Stimulated activated CD4-positive, alpha-beta T cell treated with anti-CD3 and anti-CD28 coated beads, TNF-alpha, amount 100 ng/mL, for 24 hours (primary cell): Measurements from ENCODE around the gene CEP295NL.
A peak's percentile ranks its signal among the peaks of the same experiment; 100 is the strongest.

ENCODE experiments used
- DNase-seq, 3 experiments: peaks; one replicate each; pipeline ENCODE4 v3.0.0-alpha.2; 2020; ENCODE audit warnings: low read depth in 3 of 3

CEP295NL gene

DNA sequence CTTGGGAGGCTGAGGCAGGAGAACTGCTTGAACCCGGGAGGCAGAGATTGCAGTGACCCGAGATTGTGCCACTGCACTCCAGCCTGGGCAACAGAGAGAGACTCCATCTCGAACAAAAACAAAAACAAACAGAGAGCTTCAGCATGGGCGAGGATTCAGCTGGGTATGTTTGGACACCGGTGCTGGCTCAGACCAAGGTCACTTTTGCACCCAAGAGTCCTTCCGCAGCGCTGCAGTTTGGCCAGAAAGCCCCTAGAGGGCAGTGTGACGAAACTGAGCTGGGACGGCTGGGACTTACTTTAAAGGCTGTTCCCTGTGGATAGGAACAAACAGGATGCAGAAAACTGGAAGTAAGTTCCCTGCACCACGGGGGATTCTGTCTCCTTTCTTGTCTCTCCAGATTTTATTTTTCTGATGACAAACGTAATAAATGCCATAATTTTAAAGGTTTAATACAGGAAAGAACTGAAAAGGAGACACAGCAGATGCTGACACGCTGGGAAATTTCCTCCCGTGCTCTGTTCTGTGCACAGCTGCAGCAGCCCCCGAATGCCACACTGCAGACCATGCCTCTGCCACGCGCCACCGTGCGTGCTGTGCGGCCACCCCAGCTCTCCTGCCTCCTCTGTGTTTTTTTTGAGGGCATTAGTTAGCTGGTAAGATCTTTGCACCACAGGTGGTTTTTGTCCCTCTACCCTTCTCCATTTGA lies 37.2 kb downstream of the CEP295NL start:
- peak; percentile 8 to 63 (median 42) for DNase-seq

DNA sequence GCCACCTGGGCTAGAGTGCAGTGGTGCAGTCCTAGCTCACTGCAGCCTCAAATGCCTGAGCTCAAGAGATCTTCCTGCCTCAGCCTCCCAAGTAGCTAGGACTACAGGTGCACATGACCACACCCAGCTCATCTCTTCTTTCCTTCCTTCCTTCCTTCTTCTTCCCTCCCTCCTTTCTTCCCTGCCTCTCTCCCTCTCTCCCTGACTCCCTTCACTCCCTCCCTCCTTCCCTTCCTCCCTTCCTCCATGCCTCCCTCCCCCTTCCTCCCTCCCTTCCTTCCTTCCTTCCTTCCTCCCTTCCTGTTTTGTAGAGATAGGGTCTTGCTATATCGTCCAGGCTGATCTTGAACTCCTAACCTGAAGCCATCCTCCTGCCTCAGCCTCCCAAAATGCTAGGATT lies 38.9 kb downstream of the CEP295NL start:
- DNase-seq: no peak

DNA sequence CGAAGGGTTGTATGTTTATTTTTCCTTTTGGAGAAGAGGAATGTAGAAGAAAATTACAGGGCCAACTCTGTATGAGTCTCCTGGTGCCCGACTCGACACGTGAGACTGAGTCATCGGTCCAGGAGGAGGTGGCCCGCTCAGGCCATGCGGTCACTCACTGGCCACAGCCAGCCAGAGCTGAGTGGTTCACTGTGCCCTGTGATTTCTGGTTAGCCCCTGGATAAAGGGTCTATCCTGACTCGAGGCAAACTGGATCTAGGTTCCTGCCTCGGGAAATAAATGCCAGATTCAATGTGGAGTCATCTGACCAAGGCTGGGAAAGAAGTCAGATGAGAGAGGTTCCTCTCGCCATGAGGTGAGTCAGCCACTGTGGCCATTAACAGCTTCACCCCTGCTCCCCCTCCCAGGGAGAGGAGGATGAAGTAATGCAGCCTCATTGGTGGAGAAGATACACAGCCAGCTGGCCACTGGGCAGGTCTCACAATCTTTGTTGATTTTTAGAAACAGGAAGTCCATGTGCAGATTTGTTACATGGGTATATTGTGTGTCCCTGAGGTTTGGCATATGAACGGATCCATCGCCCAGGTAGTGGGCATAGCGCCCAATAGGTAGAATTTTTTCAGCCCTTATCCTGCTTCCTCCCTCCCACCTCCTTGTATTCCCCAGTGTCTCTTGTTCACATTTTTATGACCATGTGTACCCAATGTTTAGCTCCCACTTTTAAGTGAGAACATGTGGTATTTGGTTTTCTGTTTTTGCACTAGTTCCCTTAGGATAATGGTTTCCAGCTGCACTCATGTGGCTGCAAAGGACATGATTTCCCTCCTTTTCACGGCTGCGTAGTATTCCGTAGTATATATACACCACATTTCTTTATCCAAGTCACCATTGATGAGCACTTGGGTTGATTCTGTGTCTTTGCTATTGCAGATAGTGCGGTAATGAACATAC lies 40.7 kb downstream of the CEP295NL start:
- no peak for DNase-seq

DNA sequence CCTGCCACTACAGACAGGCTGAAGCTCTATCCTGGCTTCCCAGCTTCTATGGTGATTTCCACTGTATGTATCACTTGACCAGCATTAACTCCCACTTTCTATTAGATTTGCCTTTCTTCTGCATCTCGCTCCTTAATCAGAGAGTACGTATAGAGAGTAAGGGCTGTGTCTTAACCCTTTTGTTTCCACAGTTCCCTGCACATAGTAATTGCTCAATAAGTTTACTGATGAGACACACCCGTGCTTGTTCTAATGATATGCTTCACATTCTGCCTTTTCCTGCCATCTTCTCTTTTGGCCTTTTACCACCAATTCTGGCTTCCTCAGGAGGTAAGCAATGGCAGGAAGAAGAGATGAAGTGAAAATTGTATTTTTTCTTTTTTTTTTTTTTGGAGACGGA lies 41.8 kb downstream of the CEP295NL start:
- DNase-seq: no peak

DNA sequence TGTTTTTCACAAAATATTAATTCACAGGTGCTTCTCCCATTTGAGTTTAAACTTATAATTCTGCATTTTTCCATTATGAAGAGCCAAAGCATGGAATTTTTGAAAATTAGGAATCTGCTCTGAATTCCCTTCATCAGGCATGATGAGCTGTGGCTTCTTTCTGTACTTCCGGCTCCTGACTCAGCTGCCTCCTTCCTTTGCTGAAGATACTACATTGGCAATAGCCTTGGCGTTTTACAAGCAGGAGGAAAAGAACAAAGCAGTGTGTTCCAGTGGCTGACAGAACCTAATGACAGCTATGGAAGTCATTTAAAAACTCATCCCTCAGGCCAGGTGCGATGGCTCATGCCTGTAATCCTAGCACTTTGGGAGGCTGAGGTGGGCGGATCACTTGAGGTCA lies 44.0 kb downstream of the CEP295NL start:
- DNase-seq: no peak

DNA sequence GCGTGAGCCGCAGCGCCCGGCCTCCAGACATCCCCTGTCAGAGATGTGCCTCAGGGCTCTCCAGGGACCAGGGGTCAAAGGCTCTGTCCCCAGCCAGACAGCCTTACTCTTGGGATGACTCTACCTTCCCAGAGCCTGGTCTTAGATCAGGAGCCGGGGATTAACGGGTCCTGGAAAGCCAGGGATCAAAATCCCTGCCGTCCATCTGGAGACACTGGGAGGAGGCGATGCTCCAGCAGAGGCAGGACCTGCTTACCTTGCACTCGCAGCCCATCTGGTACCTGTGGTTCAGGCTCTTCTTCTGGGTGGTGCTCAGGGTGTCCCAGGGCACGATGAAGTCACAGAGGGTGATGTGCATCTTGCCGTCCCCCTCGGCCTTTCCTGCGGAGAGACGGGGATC lies 45.7 kb downstream of the CEP295NL start:
- no peak for DNase-seq

DNA sequence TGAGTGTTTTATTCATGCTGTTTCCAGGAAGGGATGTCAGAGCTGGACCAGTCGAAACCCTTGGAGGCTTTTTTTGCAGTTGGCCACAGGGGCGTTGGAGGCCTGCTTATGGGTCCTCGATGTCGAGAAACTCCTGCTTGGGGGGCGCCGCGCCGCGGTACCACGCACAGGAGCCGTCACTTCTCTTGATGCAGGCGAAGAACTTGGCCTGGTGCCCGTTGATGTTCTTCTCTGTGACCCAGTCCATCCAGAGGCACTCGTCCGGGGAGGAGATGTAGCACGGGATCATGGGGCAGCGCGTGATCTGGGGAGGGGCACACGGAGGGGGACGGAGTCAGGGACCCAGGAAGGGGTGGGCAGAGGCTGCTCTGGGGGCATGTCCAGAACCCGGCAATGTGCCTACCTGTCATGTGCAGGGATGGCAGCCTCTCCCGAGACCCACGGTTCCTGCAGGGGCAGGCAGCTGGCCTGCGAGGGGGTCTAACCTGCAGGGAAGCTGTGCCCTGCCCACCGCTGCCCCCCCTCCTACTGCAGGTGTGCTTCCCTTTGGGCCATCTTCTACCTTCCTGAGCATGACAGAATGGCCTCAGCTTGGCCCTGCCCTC lies 47.3 kb downstream of the CEP295NL start:
- DNase-seq: no peak

DNA sequence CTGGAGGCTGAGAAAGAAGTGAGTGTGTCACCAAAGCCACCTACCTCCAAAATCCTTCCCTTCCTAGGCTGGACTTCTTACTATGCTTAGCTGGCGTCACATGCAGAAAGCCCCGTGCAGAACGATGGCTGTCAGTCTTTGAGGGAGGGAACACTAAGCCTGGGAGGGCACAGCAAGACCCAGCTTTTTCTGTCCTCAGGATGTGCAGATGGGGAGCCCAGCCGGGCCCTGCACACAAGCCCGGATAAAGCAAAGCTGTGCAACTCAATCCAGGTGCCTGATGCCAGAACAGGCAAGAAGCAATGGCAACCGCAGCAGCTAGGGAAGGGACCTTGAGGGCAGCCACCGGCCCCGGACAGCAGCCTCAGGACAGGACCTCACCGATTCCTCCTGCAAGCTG lies 48.5 kb downstream of the CEP295NL start:
- DNase-seq: no peak

DNA sequence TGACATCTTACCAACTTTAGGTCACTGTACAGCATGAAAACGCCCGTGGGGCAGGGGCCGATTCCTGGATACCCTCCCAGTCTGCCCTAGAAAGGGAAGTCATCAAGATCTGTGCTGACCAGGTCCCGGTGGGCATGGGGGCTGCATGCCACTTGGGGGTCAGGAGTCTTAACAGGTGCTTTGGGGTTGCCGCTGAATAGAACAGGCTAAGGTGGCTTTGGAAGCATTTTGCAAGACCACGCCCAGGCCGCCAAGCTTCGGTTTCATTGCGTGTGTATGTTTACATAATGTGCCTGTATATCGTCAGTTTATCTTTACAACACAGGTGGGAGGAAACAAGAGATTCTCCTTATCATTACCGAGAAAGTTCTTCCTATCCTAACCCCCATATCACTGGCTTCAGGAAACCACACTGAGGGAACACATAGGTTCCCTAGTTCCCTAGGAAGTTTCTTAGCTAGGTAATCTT lies 49.0 kb downstream of the CEP295NL start:
- no peak for DNase-seq

DNA sequence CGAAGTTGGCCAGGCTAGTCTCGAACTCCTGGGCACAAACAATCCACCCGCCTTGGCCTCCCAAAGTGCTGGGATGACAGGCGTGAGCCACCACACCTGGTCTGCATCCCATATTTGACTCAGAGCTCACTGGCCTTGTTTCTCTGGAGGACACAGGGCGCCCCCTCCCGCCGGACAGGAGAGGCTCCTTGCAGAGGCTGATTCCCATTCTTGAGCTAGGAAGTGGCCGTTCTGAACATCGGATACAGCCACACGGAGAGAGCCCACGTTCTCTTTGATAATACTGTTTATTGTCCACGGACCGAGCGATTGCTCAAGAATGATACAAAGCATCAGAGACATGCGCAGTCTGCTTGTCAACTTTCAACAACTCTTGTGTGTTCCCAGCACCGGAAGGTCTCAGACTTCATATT lies 50.3 kb downstream of the CEP295NL start:
- DNase-seq: no peak

DNA sequence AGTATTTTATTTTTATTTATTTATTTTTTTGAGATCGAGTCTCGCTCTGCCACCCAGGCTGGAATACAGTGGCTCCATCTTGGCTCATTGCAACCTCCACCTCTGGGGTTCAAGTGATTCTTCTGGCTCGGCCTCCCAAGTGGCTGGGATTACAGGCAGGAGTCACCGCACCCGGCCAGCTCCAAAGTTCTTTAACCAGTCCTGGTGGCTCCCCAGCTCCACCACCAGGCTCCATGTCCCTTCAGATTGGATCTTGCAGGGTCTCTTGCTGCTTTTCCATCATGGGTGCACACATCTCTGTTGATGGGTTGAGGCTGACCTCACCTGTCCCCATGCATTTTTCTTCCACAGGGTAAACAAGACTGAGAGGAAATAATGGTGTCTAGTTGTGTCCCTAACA lies 54.0 kb downstream of the CEP295NL start:
- no peak for DNase-seq

DNA sequence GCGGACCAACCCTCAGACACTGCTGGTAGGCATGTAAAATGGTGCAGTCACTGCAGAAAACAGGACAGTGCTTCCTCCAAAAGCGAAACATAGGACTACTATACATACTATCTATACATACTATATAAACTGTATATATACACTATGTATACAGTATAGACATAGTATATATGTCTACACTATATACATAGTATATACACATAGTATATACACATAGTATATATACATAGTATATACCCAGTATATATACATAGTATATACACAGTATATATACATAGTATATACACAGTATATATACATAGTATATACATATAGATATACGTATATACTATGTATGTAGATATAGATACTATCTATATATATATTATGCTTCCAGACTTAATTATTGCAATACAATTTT lies 55.9 kb downstream of the CEP295NL start:
- no peak for DNase-seq

DNA sequence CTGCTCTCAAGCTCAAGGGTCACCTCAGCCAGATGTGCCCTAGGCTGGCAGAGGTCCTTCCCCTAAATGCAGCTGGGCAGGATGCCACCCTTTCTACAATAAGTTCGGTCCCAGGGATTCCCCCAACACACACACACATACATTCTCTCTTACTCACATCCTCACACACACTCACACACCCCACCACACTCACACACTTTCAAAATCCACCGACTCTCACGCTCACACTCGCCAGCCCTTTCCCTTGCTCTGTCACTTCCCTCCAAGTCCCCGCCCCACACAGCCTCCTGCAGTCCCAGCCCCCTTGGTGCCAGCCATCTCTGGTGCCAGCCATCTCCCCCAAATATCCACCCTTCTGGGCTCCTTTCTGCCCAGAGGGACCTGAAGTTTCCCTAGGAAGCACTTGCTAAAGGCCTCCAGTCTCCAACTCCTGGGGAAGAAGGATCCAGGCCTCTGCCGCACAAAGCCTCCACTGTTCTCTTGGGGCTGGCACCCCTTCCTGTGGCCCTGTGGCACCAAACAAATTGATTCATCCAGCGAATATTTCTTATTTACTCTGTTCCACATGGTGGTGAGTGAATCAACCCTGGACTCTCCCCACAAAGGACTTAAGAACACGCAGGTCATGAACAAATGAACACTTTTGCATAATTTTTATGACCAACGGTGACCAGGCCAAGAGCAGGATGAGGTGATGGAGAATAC lies 58.5 kb downstream of the CEP295NL start:
- DNase-seq: no peak

DNA sequence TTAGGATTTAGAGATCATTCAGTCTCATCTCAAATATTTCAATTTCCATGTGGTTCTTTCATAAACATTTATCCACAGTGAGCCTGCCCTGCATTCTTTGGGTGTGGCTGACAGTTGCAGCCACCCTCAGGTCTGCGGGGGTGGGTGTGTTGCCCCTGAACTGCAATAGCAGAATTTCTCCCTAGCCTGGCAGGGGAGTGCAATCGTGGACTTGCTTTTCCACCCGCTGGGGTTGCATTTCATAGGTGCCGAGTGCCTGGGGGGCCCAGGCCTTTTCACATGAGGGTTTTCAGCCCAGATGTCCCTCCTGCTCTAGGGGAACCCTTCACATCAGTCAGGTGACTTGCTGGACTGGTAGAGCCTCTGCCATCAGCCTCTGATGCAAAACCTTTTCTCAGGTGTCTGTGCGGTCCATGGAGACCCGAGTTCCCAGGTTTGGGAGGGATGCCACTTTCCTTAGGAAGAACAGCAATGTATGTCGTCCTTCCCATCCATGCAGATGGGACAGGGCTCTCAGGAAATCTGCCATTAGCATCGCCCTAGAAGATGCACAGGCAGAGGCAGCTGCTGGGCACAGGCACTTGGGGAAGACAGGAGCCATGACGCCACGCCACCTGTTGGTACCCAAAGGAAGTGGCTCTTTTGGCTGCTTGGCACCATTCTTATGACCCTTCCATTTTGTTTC lies 60.0 kb downstream of the CEP295NL start:
- DNase-seq: peak in 2 of 3 experiments; percentile 23 to 55

DNA sequence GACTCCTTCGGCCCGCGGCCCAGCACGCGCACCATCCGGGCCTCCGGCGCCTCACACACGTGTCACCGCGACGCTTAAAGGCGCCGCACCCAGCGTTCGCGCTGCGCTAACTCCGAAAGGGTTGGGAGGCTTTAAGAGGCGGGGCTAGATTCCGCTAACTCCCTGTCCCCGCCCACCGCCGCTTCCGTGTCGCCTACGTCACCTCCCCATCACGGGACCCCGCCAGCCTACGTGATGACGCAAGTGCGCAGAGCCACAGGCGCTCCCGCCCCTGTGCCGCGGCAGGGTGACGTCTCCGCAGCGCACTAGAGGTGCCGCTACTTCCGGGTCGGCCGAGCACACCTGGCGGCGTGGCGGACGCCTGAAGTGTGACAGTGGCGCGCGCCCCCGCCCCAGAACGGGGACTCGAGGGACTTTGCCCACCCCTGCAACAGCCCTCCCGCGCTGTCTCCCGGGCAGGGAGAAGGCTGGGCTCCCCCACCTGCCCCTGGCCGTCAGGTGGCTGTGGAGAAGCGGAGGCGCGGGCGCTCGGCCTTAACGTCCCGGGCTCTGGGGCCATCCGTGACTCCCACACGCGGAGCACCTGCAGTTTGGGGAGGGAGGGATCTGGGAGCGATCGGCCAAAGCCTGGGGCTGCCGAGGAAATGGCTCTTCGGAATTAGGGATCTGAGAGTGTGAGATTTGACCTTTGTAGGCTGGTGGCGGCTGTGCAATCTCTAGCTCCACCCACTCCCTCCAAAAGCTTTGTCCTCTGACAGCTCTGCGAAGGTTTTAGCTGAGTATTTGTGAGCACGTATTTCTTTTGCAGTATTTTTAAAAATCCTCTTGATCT lies 62.0 kb downstream of the CEP295NL start, which contains the start of gene USP36:
TSS of gene USP36 (minus strand) at position 35 of the 832 bp plus-strand sequence. CDS start 4,451 bp downstream, outside the sequence.
- peak; percentile 99 to 100 (median 100) for DNase-seq
